Sigmoid colon (tissue), 7 donors: ENCODE results near the gene GPHN. TPM values are rescaled to one million over a fixed set of nuclear protein-coding genes. Genes with fewer than 3 reads are reported as not detected.
"Not testable (repeated sequence)": the region's sequence is repeated elsewhere in the genome, so short reads cannot be mapped to it uniquely, and the experiment has no call there.

Experiments used
- DNase-seq: peaks from one replicate; pipeline ENCODE4 v3.0.0-alpha.2; 2019
- H3K27ac ChIP-seq, 4 donors: fragments of 200-600 bp; sonication (generic); one replicate each; pipeline ENCODE4 v1.5.1; 2016 to 2019; ENCODE audit warnings: mild to moderate bottlenecking in 1 of 4
- H3K27me3 ChIP-seq, 3 donors: fragments of 200-600 bp; sonication (generic); one replicate each; pipeline ENCODE4 v1.5.1; 2019; ENCODE audit warnings: mild to moderate bottlenecking in 1 of 3
- H3K36me3 ChIP-seq, 4 donors: fragments of 200-600 bp; sonication (generic); one replicate each; pipeline ENCODE4 v1.5.1; 2016 to 2019
- H3K4me1 ChIP-seq, 4 donors: fragments of 200-600 bp; sonication (generic); one replicate each; pipeline ENCODE4 v1.5.1; 2017 to 2019
- H3K4me3 ChIP-seq, 4 donors: fragments of 200-600 bp; sonication (generic); one replicate each; pipeline ENCODE4 v1.5.1; 2017 to 2019; ENCODE audit warnings: mild to moderate bottlenecking in 2 of 4, moderate library complexity in 1 of 4
- H3K9me3 ChIP-seq, 4 donors: fragments of 200-600 bp in 3 of 4; sonication (generic) in 3 of 4; one replicate each; pipeline versions ENCODE4 v1.5.1 to v1.6.1; 2013 to 2019
- CTCF ChIP-seq, 4 experiments: fragments of 450-650 bp in 3 of 4; fragments of 200-600 bp in 1 of 4; IDR thresholded peaks; one replicate each; pipeline ENCODE4 v1.5.1; 2016 to 2019; ENCODE audit warnings: antibody characterized with exemption in 4 of 4, mild to moderate bottlenecking in 3 of 4, moderate library complexity in 2 of 4
- EP300 ChIP-seq, 4 donors: sonication (generic); formaldehyde crosslinking; IDR thresholded peaks; one replicate each; pipeline ENCODE4 v1.6.1; 2017; ENCODE audit warnings: antibody characterized with exemption in 4 of 4
- POLR2A ChIP-seq, 2 donors: fragments of 450-650 bp; IDR thresholded peaks; one replicate each; pipeline ENCODE4 v1.6.1; 2016; ENCODE audit warnings: antibody characterized with exemption in 2 of 2, mild to moderate bottlenecking in 2 of 2, moderate library complexity in 2 of 2
- POLR2AphosphoS5 ChIP-seq, 4 donors: sonication (generic); formaldehyde crosslinking; IDR thresholded peaks; one replicate each; pipeline ENCODE4 v1.6.1; 2017; ENCODE audit warnings: antibody characterized with exemption in 4 of 4
- WGBS, 2 donors: extraction: QIAGEN DNeasy Blood & Tissue Kit; methylation state at CpG; one replicate each; pipeline ENCODE4 v1.1.7; 2013; 5-methylcytosine and 5-hydroxymethylcytosine counted together
- intact Hi-C: fragments of 100-400 bp; cut with DNase I; formaldehyde crosslinking; loops from one replicate; pipeline ENCODE4 v1.15.1; 2023
- polyA plus RNA-seq, 3 donors: library from polyadenylated mRNA; stranded (reverse); fragments of 200-250 nt; gene quantifications; one replicate each; pipeline ENCODE4 v1.2.3, GENCODE V29; 2013
- total RNA-seq, 4 donors: library from RNA; depleted of rRNA; stranded (reverse); fragments of >200 nt; gene quantifications; one replicate each; pipeline ENCODE4 v1.1.0, GENCODE V29; 2016
- donor health status: healthy with polysubstance abuse.
- donor health status: Bipolar disorder and iron deficiency.
- donor health status: healthy.

GPHN gene
- total and polyA plus RNA-seq, 7 donors = 5.4 to 20.3 (median 14.1) TPM

- no peaks in the 10 kb centered on the region for H3K9me3 ChIP-seq
- intact Hi-C loops = no loop called here
- no peaks in the 10 kb centered on the region for H3K36me3 ChIP-seq
- no peaks in the 10 kb centered on the region for H3K27me3 ChIP-seq
- no peak for TF ChIP-seq POLR2A (IDR thresholded peaks at IDR 0.05)
- TF ChIP-seq CTCF (IDR thresholded peaks at IDR 0.05) = no peak
- TF ChIP-seq POLR2AphosphoS5 (IDR thresholded peaks at IDR 0.05) = no peak
- no peak for TF ChIP-seq EP300 (IDR thresholded peaks at IDR 0.05)
- H3K4me1 ChIP-seq = no peaks in the 10 kb centered on the region
- no peak for DNase-seq
- no peak overlapping the region for H3K4me3 ChIP-seq
- no peak overlapping the region for H3K27ac ChIP-seq
Observed at GRCh38 chr14:66716227-66716626, 208.3 kb downstream of the GPHN start.

- intact Hi-C loops = no loop called here
- no peak for DNase-seq
- no peak overlapping the region for H3K4me3 ChIP-seq
- TF ChIP-seq POLR2A (IDR thresholded peaks at IDR 0.05) (no peak), POLR2AphosphoS5 (IDR thresholded peaks at IDR 0.05) (no peak), EP300 (IDR thresholded peaks at IDR 0.05) (no peak), CTCF (IDR thresholded peaks at IDR 0.05) (no peak)
- H3K36me3 ChIP-seq = no peaks in the 10 kb centered on the region
- no peaks in the 10 kb centered on the region for H3K4me1 ChIP-seq
- H3K9me3 ChIP-seq = no peaks in the 10 kb centered on the region
- H3K27ac ChIP-seq = no peak overlapping the region
- 85 to 94% methylated on average over 7 of the region's 7 CpGs for WGBS, 2 donors
- no peaks in the 10 kb centered on the region for H3K27me3 ChIP-seq
Observed at GRCh38 chr14:66717561-66718140, 209.7 kb downstream of the GPHN start.

- TF ChIP-seq POLR2A (IDR thresholded peaks at IDR 0.05) = no peak
- no peak for TF ChIP-seq EP300 (IDR thresholded peaks at IDR 0.05)
- no peak for TF ChIP-seq CTCF (IDR thresholded peaks at IDR 0.05)
- no peak for TF ChIP-seq POLR2AphosphoS5 (IDR thresholded peaks at IDR 0.05)
Observed at GRCh38 chr14:66724996-66725395, 217.0 kb downstream of the GPHN start.

GRCh38 chr14:66731298-66731697, 223.4 kb downstream of the GPHN start:
- 52 to 56% methylated on average over 1 of the region's 1 CpG for WGBS, 2 donors
- H3K27me3 ChIP-seq, H3K27ac ChIP-seq, H3K4me1 ChIP-seq, H3K9me3 ChIP-seq, H3K4me3 ChIP-seq, H3K36me3 ChIP-seq, DNase-seq, intact Hi-C loops: not testable (repeated sequence)

More at GRCh38 chr14:66724996-66725395, 217.0 kb downstream of the GPHN start:
- Histone ChIP-seq H3K36me3 (no peaks in the 10 kb centered on the region), H3K27ac (no peak overlapping the region), H3K4me3 (no peak overlapping the region), H3K9me3 (peaks cover 0 to 1% (median 0%) of the 10 kb centered on the region in 4 donors), H3K27me3 (no peaks in the 10 kb centered on the region), H3K4me1 (no peaks in the 10 kb centered on the region)
- DNase-seq = no peak
- intact Hi-C loops = no loop called here
- WGBS, 2 donors = 61 to 78% methylated on average over 1 of the region's 1 CpG

- H3K4me1 ChIP-seq = no peaks in the 10 kb centered on the region
- no peak for DNase-seq
- intact Hi-C loops = no loop called here
- H3K4me3 ChIP-seq = no peak overlapping the region
- no peaks in the 10 kb centered on the region for H3K36me3 ChIP-seq
- no peak for TF ChIP-seq EP300 (IDR thresholded peaks at IDR 0.05)
- no peak for TF ChIP-seq CTCF (IDR thresholded peaks at IDR 0.05)
- TF ChIP-seq POLR2AphosphoS5 (IDR thresholded peaks at IDR 0.05) = no peak
- TF ChIP-seq POLR2A (IDR thresholded peaks at IDR 0.05) = no peak
- H3K9me3 ChIP-seq = peaks cover 0 to under 1% (median 0%) of the 10 kb centered on the region in 4 donors
- no peaks in the 10 kb centered on the region for H3K27me3 ChIP-seq
- H3K27ac ChIP-seq = no peak overlapping the region
Observed at GRCh38 chr14:66735853-66736252, 227.9 kb downstream of the GPHN start.
